Uterus (tissue), 4 donors: ENCODE results near the gene FER. TPM values are rescaled to one million over a fixed set of nuclear protein-coding genes. Genes with fewer than 3 reads are reported as not detected.

Experiments used
- DNase-seq, 2 donors: peaks; one replicate each; pipeline ENCODE4 v3.0.0-alpha.2; 2019 to 2020
- H3K27ac ChIP-seq, 2 donors: fragments of 200-600 bp; sonication (generic); 1 replicate in 1 of 2; 2 replicates in 1 of 2; pipeline ENCODE4 v1.5.1; 2016 to 2018
- H3K27me3 ChIP-seq, 2 donors: fragments of 200-600 bp; sonication (generic); one replicate each; pipeline ENCODE4 v1.5.1; 2018 to 2019; ENCODE audit warnings: control low read depth in 1 of 2
- H3K36me3 ChIP-seq, 2 donors: fragments of 200-600 bp; sonication (generic); one replicate each; pipeline ENCODE4 v1.5.1; 2019; ENCODE audit warnings: control low read depth in 1 of 2
- H3K4me1 ChIP-seq, 2 donors: fragments of 200-600 bp; sonication (generic); one replicate each; pipeline ENCODE4 v1.5.1; 2018 to 2019; ENCODE audit warnings: control low read depth in 1 of 2
- H3K4me3 ChIP-seq, 2 donors: fragments of 200-600 bp; sonication (generic); 1 replicate in 1 of 2; 2 replicates in 1 of 2; pipeline ENCODE4 v1.5.1; 2018 to 2019; ENCODE audit warnings: mild to moderate bottlenecking in 1 of 2
- H3K9me3 ChIP-seq, 2 donors: fragments of 200-600 bp; sonication (generic); one replicate each; pipeline ENCODE4 v1.5.1; 2019; ENCODE audit warnings: control low read depth in 1 of 2
- CTCF ChIP-seq, 4 experiments: fragments of 200-600 bp in 2 of 4; fragments of 450-650 bp in 2 of 4; sonication (generic) in 2 of 4; IDR thresholded peaks; one replicate each; pipeline ENCODE4 v1.5.1; 2016 to 2019; ENCODE audit warnings: antibody characterized with exemption in 4 of 4, mild to moderate bottlenecking in 2 of 4, moderate library complexity in 1 of 4
- POLR2A ChIP-seq, 2 donors: fragments of 450-650 bp; IDR thresholded peaks; one replicate each; pipeline ENCODE4 v1.6.1; 2016; ENCODE audit warnings: antibody characterized with exemption in 2 of 2, mild to moderate bottlenecking in 1 of 2, moderate library complexity in 1 of 2
- intact Hi-C: fragments of 100-400 bp; cut with DNase I; formaldehyde crosslinking; loops from one replicate; pipeline ENCODE4 v1.15.1; 2023; ENCODE audit warnings: low total_unique reads
- total RNA-seq, 4 donors: library from RNA; depleted of rRNA in 3 of 4; stranded (reverse); fragments of >200 nt in 3 of 4; gene quantifications; one replicate each; pipeline versions ENCODE4 v1.1.0 to v1.2.4, GENCODE V29; 2014 to 2023
- donor health status: DM: yes; HTN: yes; CAD: no.

FER gene
- total RNA-seq, 4 donors from 2014 or later, result 16.9 to 60.1 (median 38.0) TPM

GRCh38 chr5:109062664-109063063, 315.0 kb downstream of the FER start:
- no peaks in the 10 kb centered on the region for H3K9me3 ChIP-seq
- no peaks in the 10 kb centered on the region for H3K4me1 ChIP-seq
- H3K27me3 ChIP-seq, result no peaks in the 10 kb centered on the region
- no peak for DNase-seq
- H3K4me3 ChIP-seq, result no peak overlapping the region
- TF ChIP-seq POLR2A (IDR thresholded peaks at IDR 0.05) (no peak), CTCF (IDR thresholded peaks at IDR 0.05) (no peak)
- H3K27ac ChIP-seq, result no peak overlapping the region
- H3K36me3 ChIP-seq, result no peaks in the 10 kb centered on the region
- intact Hi-C loops, result no loop called here

- DNase-seq, result no peak
- Histone ChIP-seq H3K27ac (no peak overlapping the region), H3K9me3 (no peaks in the 10 kb centered on the region), H3K36me3 (no peaks in the 10 kb centered on the region), H3K4me3 (no peak overlapping the region), H3K27me3 (no peaks in the 10 kb centered on the region), H3K4me1 (no peaks in the 10 kb centered on the region)
- intact Hi-C loops, result no loop called here
- TF ChIP-seq POLR2A (IDR thresholded peaks at IDR 0.05), result no peak
- TF ChIP-seq CTCF (IDR thresholded peaks at IDR 0.05), result no peak
Measured at GRCh38 chr5:109063223-109063622, 315.5 kb downstream of the FER start.

GRCh38 chr5:109076741-109077140, 329.0 kb downstream of the FER start:
- H3K27me3 ChIP-seq, result no peaks in the 10 kb centered on the region
- H3K27ac ChIP-seq, result no peak overlapping the region
- no peak for DNase-seq
- no peaks in the 10 kb centered on the region for H3K4me1 ChIP-seq
- no peaks in the 10 kb centered on the region for H3K9me3 ChIP-seq
- TF ChIP-seq POLR2A (IDR thresholded peaks at IDR 0.05), result no peak
- intact Hi-C loops, result no loop called here
- H3K4me3 ChIP-seq, result no peak overlapping the region
- no peaks in the 10 kb centered on the region for H3K36me3 ChIP-seq

- no peaks in the 10 kb centered on the region for H3K9me3 ChIP-seq
- H3K27me3 ChIP-seq, result no peaks in the 10 kb centered on the region
- TF ChIP-seq POLR2A (IDR thresholded peaks at IDR 0.05) (no peak), CTCF (IDR thresholded peaks at IDR 0.05) (no peak)
- no peak for DNase-seq
- H3K4me3 ChIP-seq, result no peak overlapping the region
- no peak overlapping the region for H3K27ac ChIP-seq
- H3K4me1 ChIP-seq, result no peaks in the 10 kb centered on the region
- intact Hi-C loops, result no loop called here
- H3K36me3 ChIP-seq, result no peaks in the 10 kb centered on the region
Measured at GRCh38 chr5:109078448-109078847, 330.8 kb downstream of the FER start.

- intact Hi-C loops, result no loop called here
- no peak for TF ChIP-seq POLR2A (IDR thresholded peaks at IDR 0.05)
- no peak for TF ChIP-seq CTCF (IDR thresholded peaks at IDR 0.05)
- H3K4me1 ChIP-seq, result no peaks in the 10 kb centered on the region
Measured at GRCh38 chr5:109080481-109080880, 332.8 kb downstream of the FER start.

GRCh38 chr5:109080896-109081295, 333.2 kb downstream of the FER start:
- H3K27ac ChIP-seq, result no peak overlapping the region
- no peak for DNase-seq
- intact Hi-C loops, result no loop called here
- H3K9me3 ChIP-seq, result no peaks in the 10 kb centered on the region
- TF ChIP-seq CTCF (IDR thresholded peaks at IDR 0.05) (no peak), POLR2A (IDR thresholded peaks at IDR 0.05) (no peak)
- H3K4me3 ChIP-seq, result no peak overlapping the region
- no peaks in the 10 kb centered on the region for H3K36me3 ChIP-seq
- no peaks in the 10 kb centered on the region for H3K4me1 ChIP-seq
- H3K27me3 ChIP-seq, result no peaks in the 10 kb centered on the region

More at GRCh38 chr5:109080481-109080880, 332.8 kb downstream of the FER start:
- Histone ChIP-seq H3K27ac (no peak overlapping the region), H3K9me3 (no peaks in the 10 kb centered on the region), H3K27me3 (no peaks in the 10 kb centered on the region), H3K4me3 (no peak overlapping the region), H3K36me3 (no peaks in the 10 kb centered on the region)
- no peak for DNase-seq
